Activated CD4-positive, CD25-positive, alpha-beta regulatory T cell treated with anti-CD3 and anti-CD28 coated beads, Interleukin-2, amount 50 U/mL, for 24 hours (primary cell): Measurements from ENCODE around the gene SUGCT.

Source experiments
- ATAC-seq, 2 donors: fragments of 150-1000 bp; cut with Tn5 transposase; one replicate each; pipeline ENCODE4 v1.10.0; 2021; ENCODE audit warnings: mild to moderate bottlenecking in 1 of 2, moderate library complexity in 1 of 2

Gene SUGCT

GRCh38 chr7:40536421-40536820, 401.6 kb downstream of the SUGCT start:
- ATAC-seq, result no peak

DNA sequence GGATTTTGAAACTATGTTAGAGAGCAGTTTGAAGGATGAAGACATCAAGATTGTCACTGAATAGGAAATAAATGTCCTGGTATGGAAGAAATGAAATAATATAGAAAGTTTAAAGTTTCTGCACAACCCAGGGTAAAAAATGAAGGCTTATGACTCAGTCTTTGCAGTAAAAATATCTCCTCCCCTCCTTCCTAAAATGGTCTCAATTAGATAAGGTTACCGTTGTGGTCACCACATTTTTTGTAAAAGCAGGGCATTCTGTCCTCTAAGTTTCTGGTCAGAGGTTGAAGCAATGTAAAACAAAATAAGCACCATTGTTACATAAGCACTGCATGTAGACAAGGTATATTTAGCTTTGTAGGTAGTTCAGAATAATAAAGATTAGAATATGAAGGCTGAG, 403.5 kb downstream of the SUGCT start:
- ATAC-seq, result no peak

- no peak for ATAC-seq
Observed at GRCh38 chr7:40541336-40541735, 406.5 kb downstream of the SUGCT start.

- ATAC-seq, result no peak
Observed at GRCh38 chr7:40542982-40543741, 408.4 kb downstream of the SUGCT start.

GRCh38 chr7:40544221-40544723, 409.5 kb downstream of the SUGCT start:
- ATAC-seq, result no peak

GRCh38 chr7:40544871-40545303, 410.1 kb downstream of the SUGCT start:
- no peak for ATAC-seq

- no peak for ATAC-seq
Observed at GRCh38 chr7:40545739-40546138, 410.9 kb downstream of the SUGCT start.

- no peak for ATAC-seq
Observed at GRCh38 chr7:40546616-40547501, 412.1 kb downstream of the SUGCT start.

DNA sequence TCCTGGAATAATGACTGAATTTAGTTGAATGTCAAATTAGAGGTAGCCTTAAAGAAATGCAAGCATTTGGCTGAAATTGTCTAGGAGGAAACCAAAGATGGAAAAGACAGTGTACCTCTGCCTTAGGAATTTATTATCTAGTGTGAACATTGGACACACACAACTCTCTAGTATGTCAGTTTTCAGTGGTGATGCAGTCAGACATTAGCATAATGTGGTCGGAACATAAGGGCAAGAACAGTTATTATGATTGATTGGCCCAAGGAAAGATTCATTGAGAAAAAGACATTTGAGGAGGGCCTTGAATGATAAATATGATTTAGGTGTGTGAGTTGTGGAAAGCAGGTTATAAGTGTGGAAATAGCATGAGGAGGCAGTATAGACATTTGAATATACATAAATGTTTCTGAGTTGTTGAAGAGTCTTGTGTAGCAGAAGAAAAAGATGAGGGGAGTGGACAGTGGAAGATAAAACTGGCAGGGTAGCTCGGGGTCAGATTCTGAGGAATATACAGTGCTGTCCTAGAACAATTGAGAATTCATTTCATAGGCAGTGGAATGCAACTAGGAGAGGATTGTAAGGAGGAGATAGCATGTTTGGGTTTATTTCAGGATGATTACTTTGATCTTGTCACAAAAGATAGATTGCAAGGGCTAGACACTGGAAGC, 414.7 kb downstream of the SUGCT start:
- ATAC-seq, result no peak

GRCh38 chr7:40551685-40552576, 417.1 kb downstream of the SUGCT start:
- peak in 1 of 2 donors; percentile 20 for ATAC-seq

GRCh38 chr7:40560672-40561071, 425.9 kb downstream of the SUGCT start:
- ATAC-seq, result no peak

- no peak for ATAC-seq
Observed at GRCh38 chr7:40566879-40567278, 432.1 kb downstream of the SUGCT start.

GRCh38 chr7:40569326-40569725, 434.5 kb downstream of the SUGCT start:
- no peak for ATAC-seq

DNA sequence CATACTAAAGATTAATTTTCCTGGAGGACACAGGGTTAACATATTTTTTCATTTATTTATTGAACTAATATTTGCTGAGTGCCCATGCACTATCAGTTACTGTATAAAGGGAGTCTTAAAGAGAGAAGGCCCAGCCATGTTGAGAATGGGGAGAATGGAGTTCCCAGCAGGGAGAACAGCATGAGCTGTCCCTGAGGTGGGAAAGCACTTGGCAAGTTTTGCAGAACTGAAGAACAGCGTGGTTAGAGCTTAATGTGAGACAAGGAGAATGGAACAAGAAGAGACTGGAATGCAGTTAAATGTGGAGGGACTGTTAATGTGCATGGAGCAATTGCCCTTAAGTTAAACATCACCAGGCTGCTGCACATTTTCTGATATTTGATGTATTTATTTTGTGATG, 435.4 kb downstream of the SUGCT start:
- no peak for ATAC-seq

- ATAC-seq, result no peak
Observed at GRCh38 chr7:40571796-40572195, 437.0 kb downstream of the SUGCT start.

- no peak for ATAC-seq
Observed at GRCh38 chr7:40572810-40573465, 438.1 kb downstream of the SUGCT start.

GRCh38 chr7:40579401-40579800, 444.6 kb downstream of the SUGCT start:
- no peak for ATAC-seq

- ATAC-seq, result no peak
Observed at GRCh38 chr7:40580776-40581175, 446.0 kb downstream of the SUGCT start.

DNA sequence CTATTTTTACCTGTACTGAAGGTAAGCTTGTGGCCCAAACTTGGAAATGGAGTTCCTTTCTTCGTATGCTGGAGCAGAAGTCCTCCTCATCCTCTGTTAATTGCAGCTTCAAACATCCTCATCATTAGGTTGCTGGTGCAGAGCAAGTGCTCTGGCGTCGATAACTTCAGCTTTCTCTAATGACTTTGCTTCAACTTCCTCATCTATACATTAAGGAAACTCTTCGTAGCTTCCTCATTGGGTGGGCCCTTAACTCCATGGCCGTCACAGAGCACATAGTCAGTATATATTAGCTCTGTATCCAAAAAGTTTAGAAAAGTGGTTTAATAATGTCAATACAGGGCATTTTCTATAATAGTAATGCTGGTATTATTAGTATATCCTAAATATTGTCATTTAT, 447.7 kb downstream of the SUGCT start:
- ATAC-seq, result no peak

DNA sequence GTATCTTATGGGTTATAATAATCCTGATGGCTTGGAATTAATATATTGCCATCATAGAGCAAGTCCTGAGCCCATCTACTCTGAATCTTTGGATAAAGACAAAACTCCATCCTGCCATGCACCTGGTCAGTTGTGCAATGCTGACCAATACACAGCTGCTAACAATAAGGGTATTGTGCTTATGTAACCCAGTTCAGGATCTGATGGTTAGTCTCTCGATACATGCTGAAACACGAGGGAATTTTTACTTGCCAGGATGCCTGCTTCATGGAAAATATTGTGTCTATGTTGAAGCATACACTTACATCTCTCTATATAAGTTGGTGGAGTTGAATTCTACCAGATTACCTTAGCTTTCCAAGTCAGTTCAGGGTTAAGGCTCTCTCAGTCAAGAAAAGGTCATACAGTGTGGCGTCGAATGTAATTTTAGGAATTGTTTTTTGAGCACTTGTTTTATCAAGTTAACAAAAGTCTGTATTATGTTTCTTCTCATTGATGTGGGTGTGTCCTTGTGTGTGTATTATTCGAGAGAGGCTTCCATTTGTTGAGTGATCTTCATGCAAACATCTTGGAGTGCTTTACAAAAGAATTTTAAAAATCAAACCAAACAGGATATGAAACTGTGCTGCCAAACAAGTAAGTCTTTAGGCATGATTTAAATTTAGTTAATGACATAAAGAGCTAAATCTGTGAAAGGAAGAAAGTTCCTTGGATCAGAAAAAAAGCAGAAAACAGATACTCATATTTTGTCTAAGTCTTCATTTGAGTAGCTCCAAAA, 449.1 kb downstream of the SUGCT start:
- ATAC-seq, result no peak
